ENCODE results near the gene DOCK3.
A peak's percentile ranks its signal among the peaks of the same experiment; 100 is the strongest.
"Not testable (repeated sequence)": the region's sequence is repeated elsewhere in the genome, so short reads cannot be mapped to it uniquely, and the experiment has no call there.

The DOCK3 gene

DNA sequence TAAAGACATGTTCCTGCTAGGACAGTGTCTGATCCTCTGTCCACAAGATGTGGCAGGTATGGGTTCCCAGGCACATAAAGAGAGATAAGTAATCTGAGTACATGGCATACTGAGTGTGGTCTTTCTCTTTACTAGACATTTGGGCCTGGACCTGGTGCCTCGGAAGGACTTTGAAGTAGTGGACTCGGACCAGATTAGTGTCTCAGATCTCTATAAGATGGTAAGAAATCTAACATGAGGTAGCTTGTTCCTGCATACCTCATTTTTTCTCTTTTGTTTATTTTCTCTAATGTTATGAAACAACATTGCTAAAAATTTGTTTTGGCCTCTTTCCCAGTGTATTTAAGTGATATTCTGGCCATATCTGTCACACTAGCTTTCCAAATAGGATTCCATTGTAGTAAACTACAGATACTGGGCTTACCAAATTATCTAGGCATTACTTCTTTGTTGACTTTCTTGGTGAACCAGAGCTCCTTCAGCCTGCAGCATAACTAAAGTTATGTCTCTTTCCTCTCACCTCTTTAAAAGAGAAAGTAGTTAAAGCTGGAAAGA, 400.6 kb downstream of the DOCK3 start:
- no peak for DNase-seq (ENCODE audit: low spot score)
- TF ChIP-seq, protein P1, sequence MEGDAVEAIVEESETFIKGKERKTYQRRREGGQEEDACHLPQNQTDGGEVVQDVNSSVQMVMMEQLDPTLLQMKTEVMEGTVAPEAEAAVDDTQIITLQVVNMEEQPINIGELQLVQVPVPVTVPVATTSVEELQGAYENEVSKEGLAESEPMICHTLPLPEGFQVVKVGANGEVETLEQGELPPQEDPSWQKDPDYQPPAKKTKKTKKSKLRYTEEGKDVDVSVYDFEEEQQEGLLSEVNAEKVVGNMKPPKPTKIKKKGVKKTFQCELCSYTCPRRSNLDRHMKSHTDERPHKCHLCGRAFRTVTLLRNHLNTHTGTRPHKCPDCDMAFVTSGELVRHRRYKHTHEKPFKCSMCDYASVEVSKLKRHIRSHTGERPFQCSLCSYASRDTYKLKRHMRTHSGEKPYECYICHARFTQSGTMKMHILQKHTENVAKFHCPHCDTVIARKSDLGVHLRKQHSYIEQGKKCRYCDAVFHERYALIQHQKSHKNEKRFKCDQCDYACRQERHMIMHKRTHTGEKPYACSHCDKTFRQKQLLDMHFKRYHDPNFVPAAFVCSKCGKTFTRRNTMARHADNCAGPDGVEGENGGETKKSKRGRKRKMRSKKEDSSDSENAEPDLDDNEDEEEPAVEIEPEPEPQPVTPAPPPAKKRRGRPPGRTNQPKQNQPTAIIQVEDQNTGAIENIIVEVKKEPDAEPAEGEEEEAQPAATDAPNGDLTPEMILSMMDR (IDR thresholded peaks at IDR 0.05; ENCODE audit: extremely low read depth, missing control alignments) = no peak

DNA sequence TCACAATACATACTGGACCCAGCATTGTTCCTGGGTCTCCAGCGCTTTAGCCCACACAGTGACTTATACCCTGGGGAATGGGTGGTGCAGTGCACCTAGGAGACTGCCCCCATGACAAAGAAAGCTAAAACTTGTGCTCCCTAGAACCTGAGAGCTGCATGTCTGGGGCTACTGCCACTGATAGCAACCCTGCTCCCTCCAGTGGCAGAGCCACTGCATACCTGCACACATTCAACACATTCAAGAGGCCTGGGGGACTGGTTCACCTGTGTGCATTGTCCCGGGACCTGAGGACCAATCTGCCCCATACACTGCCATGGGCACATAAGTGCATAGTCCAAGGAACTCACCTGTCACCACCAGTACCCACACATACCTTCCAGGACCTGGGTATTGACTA, 407.6 kb downstream of the DOCK3 start:
- TF ChIP-seq, protein P1 (IDR thresholded peaks at IDR 0.05; ENCODE audit: extremely low read depth, missing control alignments) = no peak
- DNase-seq (ENCODE audit: low spot score) = no peak

DNA sequence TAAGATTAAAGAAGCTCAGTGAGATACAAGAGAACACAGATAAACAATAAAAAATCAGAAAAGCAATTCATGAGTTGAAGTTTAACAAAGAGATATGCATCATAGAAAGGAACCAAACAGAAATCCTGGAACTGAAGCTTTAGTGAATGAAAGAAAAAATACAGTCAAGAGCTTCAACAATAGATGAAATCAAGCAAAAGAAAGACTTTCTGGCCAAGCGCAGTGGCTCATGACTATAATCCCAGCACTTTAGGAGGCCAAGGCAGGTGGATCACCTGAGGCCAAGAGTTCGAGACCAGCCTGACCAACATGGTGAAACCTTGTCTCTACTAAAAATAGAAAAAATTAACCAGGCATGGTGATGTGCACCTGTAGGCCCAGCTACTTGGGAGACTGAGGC, 408.8 kb downstream of the DOCK3 start:
- no peak for DNase-seq (ENCODE audit: low spot score)
- TF ChIP-seq, protein P1 (IDR thresholded peaks at IDR 0.05; ENCODE audit: extremely low read depth, missing control alignments) = no peak

DNA sequence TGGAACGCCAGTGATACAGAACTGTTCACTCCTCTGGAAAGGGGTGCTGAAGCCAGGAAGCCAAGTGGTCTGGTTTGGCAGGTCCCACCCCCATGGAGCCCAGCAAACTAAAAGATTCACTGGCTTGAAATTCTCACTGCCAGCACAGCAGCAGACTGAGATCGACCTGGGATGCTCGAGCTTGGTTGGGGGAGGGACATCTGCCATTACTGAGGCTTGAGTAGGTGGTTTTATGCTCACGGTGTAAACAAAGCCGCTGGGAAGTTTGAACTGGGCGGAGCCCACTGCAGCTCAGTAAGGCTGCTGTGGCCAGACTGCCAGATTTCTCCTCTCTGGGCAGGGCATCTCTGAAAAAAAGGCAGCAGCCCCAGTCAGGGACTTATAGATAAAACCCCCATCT, 417.4 kb downstream of the DOCK3 start:
- not testable (repeated sequence) for DNase-seq (ENCODE audit: low spot score)

DNA sequence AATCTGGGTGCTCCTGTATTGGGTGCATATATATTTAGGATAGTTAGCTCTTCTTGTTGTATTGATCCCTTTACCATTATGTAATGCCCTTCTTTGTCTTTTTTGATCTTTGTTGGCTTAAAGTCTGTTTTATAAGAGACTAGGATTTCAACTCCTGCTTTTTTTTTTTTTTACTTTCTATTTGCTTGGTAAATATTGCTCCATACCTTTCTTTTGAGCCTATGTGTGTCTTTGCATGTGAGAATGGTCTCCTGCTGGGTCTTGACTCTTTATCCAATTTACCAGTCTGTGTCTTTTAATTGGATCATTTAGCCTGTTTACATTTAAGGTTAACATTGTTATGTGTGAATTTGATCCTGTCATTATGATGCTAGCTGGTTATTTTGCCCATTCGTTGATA, 420.1 kb downstream of the DOCK3 start:
- DNase-seq (ENCODE audit: low spot score) = not testable (repeated sequence)

DNA sequence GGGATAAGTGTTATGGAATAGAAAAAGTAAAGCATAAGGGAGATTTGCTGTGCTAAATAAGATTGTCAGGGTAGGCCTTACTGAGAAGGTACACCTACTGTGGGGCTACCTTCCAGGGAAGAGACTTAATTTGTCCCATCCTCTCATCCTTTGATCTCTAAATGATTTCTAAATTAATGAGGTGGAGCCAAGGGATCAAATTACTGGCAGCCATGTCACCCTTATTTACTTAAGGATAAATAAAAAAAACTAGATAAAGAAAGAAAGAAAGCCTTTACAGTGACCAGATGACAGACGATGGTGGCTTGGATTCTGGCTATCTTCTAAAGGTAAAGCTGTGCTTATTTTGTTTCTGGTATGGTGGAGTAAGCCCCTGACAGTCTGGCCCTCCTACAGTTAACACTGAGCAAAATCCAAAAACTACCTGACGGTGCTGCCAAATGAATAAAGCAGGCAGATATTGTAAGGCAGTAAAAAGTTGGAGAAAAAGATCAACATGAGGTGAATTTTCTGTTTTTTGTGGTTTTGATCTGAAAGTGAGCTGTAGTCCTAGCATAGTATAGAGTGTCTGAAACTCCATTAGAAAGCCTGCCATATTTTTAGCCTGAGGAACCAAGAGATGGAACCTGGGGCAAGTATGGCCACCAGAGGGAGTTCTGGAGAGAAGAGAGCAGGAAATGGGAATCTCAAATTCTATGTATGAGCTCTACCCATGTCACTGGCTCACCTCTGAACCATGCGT, 425.2 kb downstream of the DOCK3 start:
- DNase-seq (ENCODE audit: low spot score) = peak; percentile 19
- TF ChIP-seq, protein P1 (IDR thresholded peaks at IDR 0.05; ENCODE audit: extremely low read depth, missing control alignments) = peak; percentile 30

DNA sequence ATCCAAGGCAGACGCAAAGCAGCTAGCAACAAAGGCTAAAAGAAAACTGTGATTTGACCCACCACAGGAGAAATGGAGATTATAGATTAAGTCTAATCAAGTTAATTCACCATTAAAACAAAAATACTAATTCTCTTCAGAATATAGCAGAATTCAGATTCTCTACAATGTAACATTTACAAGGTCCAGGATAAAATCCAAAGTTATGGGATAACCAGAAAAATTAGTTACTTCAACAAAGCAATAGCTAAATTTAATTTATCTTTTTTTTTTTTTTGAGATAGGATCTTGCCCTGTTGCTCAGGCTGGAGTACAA, 425.8 kb downstream of the DOCK3 start:
- DNase-seq (ENCODE audit: low spot score) = no peak

DNA sequence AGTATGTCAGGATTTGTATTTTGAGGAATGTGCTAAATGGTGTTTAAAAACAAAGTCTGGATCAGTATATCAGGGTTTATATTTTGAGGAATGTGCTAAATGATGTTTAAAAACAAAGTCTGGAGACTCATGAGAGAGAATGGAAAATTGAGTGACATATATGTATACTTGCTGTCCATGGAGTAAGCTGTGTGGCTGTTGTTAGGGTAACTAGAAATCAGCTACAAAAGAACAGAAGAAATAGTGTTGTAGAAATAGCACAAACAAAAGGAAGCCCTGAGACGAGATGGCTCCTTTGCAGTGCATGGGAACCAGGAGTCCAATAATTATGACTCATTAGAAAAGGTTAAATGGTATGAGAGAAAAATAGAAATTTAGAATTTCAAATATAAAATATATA, 427.7 kb downstream of the DOCK3 start:
- TF ChIP-seq, protein P1 (IDR thresholded peaks at IDR 0.05; ENCODE audit: extremely low read depth, missing control alignments) = no peak
- DNase-seq (ENCODE audit: low spot score) = no peak

More for the DNA sequence above, 425.8 kb downstream of the DOCK3 start:
- TF ChIP-seq, protein P1 (IDR thresholded peaks at IDR 0.05; ENCODE audit: extremely low read depth, missing control alignments) = no peak

All from GM20000 (cell line).